ENCODE results near the gene MARK1. TPM values are rescaled to one million over a fixed set of nuclear protein-coding genes. Genes with fewer than 3 reads are reported as not detected.

MARK1 gene
- total and polyA plus RNA-seq, 2 experiments from 2014 or later = 11.1 to 13.6 TPM

DNA sequence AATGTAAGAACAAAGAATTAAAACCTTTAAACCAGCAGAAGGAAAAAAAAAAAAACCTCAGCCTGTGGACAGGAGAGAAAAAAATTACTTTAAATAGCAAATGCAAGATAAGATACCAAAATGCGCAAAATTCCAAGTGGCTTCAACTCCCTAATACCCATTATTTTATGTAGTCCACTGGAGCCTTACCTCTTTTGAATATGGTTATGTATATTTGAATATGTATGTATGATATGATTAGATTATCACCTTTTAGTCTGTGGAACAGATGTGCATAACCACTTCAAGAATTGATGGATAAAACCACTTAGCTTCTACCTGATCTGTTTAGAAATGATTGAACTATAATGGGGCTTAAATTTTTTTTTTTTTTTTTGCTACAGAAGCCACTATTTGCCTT lies 109.8 kb downstream of the MARK1 start (continued):
- TF ChIP-seq EZH2 (IDR thresholded peaks at IDR 0.05; ENCODE audit: low read depth, unreplicated experiment) (no peak), STAT1 (IDR thresholded peaks at IDR 0.05; ENCODE audit: unreplicated experiment) (no peak), JUNB (IDR thresholded peaks at IDR 0.05; ENCODE audit: unreplicated experiment) (no peak)

DNA sequence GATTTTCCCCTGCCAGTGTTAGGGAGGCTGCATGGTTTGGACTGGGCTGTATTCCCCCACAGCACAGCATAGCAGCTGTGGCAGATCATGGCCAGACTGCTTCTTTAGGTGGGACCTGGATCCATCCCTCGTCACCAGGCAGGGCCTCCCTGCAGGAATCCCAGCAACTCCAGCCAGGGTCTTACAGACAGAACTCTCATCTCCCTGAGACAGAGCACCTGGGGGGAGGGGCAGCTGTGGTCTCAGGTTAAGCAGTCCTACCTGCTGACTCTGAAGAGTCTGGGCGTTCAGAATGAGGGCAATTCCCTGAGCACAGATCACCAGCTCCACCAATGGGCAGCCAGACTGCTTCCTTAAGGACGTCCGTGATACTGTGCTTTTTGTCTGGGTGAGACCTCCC lies 114.3 kb downstream of the MARK1 start:
- Mint-ChIP-seq H3K36me3 (ENCODE audit: low read depth) (peaks cover 74% of the 10 kb centered on the region), H3K9me3 (peaks cover 25% of the 10 kb centered on the region; the same call in 2 of the 3 replicates), H3K4me1 (no peaks in the 10 kb centered on the region), H3K27me3 (ENCODE audit: insufficient read depth, low read depth, poor library complexity) (no peaks in the 10 kb centered on the region), H3K4me3 (no peak overlapping the region), H3K27ac (no peak overlapping the region)
- Histone ChIP-seq H3K27ac (ENCODE audit: low read depth) (no peak overlapping the region), H4K20me1 (replicated peaks; ENCODE audit: insufficient read depth) (no peaks in the 10 kb centered on the region), H3K4me2 (no peak overlapping the region), H3K4me3 (no peak overlapping the region), H3K4me1 (ENCODE audit: insufficient read depth) (no peaks in the 10 kb centered on the region), H3K9me2 (ENCODE audit: insufficient read depth) (0 out of 2 replicates have a peak, but pooled peaks cover 4% of the 10 kb centered on the region), H2AFZ (no peak overlapping the region), H3K79me2 (replicated peaks; ENCODE audit: insufficient read depth) (no peaks in the 10 kb centered on the region), H3F3A (replicated peaks; ENCODE audit: low read depth) (no peaks in the 10 kb centered on the region), H3K27me3 (ENCODE audit: insufficient read depth) (no peaks in the 10 kb centered on the region), H3K36me3 (ENCODE audit: insufficient read depth) (no peaks in the 10 kb centered on the region; the same call in 1 of the 2 replicates)
- TF ChIP-seq POLR2AphosphoS5 (IDR thresholded peaks at IDR 0.05; ENCODE audit: low read depth) (no peak), NANOG (IDR thresholded peaks at IDR 0.05; ENCODE audit: borderline replicate concordance) (no peak), ZNF114 (CRISPR knock-in tag; IDR thresholded peaks at IDR 0.05) (no peak), CREB1 (CRISPR knock-in tag; IDR thresholded peaks at IDR 0.05; ENCODE audit: low read depth) (no peak), EZH2 (IDR thresholded peaks at IDR 0.05; ENCODE audit: low read depth, unreplicated experiment) (no peak), STAT1 (IDR thresholded peaks at IDR 0.05; ENCODE audit: unreplicated experiment) (no peak), ZNF331 (CRISPR knock-in tag; IDR thresholded peaks at IDR 0.05; ENCODE audit: low read depth) (no peak), JUNB (IDR thresholded peaks at IDR 0.05; ENCODE audit: unreplicated experiment) (no peak), EZH2phosphoT487 (IDR thresholded peaks at IDR 0.05; ENCODE audit: unreplicated experiment) (no peak)
- TF ChIP-seq, protein P1, sequence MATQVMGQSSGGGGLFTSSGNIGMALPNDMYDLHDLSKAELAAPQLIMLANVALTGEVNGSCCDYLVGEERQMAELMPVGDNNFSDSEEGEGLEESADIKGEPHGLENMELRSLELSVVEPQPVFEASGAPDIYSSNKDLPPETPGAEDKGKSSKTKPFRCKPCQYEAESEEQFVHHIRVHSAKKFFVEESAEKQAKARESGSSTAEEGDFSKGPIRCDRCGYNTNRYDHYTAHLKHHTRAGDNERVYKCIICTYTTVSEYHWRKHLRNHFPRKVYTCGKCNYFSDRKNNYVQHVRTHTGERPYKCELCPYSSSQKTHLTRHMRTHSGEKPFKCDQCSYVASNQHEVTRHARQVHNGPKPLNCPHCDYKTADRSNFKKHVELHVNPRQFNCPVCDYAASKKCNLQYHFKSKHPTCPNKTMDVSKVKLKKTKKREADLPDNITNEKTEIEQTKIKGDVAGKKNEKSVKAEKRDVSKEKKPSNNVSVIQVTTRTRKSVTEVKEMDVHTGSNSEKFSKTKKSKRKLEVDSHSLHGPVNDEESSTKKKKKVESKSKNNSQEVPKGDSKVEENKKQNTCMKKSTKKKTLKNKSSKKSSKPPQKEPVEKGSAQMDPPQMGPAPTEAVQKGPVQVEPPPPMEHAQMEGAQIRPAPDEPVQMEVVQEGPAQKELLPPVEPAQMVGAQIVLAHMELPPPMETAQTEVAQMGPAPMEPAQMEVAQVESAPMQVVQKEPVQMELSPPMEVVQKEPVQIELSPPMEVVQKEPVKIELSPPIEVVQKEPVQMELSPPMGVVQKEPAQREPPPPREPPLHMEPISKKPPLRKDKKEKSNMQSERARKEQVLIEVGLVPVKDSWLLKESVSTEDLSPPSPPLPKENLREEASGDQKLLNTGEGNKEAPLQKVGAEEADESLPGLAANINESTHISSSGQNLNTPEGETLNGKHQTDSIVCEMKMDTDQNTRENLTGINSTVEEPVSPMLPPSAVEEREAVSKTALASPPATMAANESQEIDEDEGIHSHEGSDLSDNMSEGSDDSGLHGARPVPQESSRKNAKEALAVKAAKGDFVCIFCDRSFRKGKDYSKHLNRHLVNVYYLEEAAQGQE (IDR thresholded peaks at IDR 0.05; ENCODE audit: unreplicated experiment) = no peak
- TF ChIP-seq, protein P2, sequence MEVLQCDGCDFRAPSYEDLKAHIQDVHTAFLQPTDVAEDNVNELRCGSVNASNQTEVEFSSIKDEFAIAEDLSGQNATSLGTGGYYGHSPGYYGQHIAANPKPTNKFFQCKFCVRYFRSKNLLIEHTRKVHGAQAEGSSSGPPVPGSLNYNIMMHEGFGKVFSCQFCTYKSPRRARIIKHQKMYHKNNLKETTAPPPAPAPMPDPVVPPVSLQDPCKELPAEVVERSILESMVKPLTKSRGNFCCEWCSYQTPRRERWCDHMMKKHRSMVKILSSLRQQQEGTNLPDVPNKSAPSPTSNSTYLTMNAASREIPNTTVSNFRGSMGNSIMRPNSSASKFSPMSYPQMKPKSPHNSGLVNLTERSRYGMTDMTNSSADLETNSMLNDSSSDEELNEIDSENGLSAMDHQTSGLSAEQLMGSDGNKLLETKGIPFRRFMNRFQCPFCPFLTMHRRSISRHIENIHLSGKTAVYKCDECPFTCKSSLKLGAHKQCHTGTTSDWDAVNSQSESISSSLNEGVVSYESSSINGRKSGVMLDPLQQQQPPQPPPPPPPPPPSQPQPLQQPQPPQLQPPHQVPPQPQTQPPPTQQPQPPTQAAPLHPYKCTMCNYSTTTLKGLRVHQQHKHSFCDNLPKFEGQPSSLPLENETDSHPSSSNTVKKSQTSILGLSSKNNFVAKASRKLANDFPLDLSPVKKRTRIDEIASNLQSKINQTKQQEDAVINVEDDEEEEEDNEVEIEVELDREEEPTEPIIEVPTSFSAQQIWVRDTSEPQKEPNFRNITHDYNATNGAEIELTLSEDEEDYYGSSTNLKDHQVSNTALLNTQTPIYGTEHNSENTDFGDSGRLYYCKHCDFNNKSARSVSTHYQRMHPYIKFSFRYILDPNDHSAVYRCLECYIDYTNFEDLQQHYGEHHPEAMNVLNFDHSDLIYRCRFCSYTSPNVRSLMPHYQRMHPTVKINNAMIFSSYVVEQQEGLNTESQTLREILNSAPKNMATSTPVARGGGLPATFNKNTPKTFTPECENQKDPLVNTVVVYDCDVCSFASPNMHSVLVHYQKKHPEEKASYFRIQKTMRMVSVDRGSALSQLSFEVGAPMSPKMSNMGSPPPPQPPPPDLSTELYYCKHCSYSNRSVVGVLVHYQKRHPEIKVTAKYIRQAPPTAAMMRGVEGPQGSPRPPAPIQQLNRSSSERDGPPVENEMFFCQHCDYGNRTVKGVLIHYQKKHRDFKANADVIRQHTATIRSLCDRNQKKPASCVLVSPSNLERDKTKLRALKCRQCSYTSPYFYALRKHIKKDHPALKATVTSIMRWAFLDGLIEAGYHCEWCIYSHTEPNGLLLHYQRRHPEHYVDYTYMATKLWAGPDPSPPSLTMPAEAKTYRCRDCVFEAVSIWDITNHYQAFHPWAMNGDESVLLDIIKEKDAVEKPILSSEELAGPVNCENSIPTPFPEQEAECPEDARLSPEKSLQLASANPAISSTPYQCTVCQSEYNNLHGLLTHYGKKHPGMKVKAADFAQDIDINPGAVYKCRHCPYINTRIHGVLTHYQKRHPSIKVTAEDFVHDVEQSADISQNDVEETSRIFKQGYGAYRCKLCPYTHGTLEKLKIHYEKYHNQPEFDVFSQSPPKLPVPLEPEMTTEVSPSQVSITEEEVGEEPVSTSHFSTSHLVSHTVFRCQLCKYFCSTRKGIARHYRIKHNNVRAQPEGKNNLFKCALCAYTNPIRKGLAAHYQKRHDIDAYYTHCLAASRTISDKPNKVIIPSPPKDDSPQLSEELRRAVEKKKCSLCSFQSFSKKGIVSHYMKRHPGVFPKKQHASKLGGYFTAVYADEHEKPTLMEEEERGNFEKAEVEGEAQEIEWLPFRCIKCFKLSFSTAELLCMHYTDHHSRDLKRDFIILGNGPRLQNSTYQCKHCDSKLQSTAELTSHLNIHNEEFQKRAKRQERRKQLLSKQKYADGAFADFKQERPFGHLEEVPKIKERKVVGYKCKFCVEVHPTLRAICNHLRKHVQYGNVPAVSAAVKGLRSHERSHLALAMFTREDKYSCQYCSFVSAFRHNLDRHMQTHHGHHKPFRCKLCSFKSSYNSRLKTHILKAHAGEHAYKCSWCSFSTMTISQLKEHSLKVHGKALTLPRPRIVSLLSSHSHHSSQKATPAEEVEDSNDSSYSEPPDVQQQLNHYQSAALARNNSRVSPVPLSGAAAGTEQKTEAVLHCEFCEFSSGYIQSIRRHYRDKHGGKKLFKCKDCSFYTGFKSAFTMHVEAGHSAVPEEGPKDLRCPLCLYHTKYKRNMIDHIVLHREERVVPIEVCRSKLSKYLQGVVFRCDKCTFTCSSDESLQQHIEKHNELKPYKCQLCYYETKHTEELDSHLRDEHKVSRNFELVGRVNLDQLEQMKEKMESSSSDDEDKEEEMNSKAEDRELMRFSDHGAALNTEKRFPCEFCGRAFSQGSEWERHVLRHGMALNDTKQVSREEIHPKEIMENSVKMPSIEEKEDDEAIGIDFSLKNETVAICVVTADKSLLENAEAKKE (CRISPR knock-in tag; IDR thresholded peaks at IDR 0.05) = no peak
- TF ChIP-seq, protein P3, sequence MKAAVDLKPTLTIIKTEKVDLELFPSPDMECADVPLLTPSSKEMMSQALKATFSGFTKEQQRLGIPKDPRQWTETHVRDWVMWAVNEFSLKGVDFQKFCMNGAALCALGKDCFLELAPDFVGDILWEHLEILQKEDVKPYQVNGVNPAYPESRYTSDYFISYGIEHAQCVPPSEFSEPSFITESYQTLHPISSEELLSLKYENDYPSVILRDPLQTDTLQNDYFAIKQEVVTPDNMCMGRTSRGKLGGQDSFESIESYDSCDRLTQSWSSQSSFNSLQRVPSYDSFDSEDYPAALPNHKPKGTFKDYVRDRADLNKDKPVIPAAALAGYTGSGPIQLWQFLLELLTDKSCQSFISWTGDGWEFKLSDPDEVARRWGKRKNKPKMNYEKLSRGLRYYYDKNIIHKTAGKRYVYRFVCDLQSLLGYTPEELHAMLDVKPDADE (IDR thresholded peaks at IDR 0.05) = no peak
- TF ChIP-seq, protein P4, sequence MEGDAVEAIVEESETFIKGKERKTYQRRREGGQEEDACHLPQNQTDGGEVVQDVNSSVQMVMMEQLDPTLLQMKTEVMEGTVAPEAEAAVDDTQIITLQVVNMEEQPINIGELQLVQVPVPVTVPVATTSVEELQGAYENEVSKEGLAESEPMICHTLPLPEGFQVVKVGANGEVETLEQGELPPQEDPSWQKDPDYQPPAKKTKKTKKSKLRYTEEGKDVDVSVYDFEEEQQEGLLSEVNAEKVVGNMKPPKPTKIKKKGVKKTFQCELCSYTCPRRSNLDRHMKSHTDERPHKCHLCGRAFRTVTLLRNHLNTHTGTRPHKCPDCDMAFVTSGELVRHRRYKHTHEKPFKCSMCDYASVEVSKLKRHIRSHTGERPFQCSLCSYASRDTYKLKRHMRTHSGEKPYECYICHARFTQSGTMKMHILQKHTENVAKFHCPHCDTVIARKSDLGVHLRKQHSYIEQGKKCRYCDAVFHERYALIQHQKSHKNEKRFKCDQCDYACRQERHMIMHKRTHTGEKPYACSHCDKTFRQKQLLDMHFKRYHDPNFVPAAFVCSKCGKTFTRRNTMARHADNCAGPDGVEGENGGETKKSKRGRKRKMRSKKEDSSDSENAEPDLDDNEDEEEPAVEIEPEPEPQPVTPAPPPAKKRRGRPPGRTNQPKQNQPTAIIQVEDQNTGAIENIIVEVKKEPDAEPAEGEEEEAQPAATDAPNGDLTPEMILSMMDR (conservative IDR thresholded peaks at IDR 0.05; ENCODE audit: low read depth in 2 of 2) = no peak
- ATAC-seq (peak; percentile 51), DNase-seq (ENCODE audit: low spot score) (no peak)
